Mononuclear cell (primary cell): ENCODE measurements around the gene SLC6A4. TPM values are rescaled to one million over a fixed set of nuclear protein-coding genes. Genes with fewer than 3 reads are reported as not detected.
"Not testable (repeated sequence)": the region's sequence is repeated elsewhere in the genome, so short reads cannot be mapped to it uniquely, and the experiment has no call there.

Experiments
- H3K27me3 ChIP-seq: 2 replicates; pipeline ENCODE4 v1.6.0; 2011; ENCODE audit warnings: low read length, control low read depth; ENCODE audit not compliant: insufficient read depth
- H3K4me1 ChIP-seq: 2 replicates; pipeline ENCODE4 v1.5.1; 2011; ENCODE audit warnings: mild to moderate bottlenecking, low read length, control low read depth; ENCODE audit not compliant: insufficient read depth
- H3K4me3 ChIP-seq: 2 replicates; pipeline ENCODE4 v1.5.1; 2011; ENCODE audit warnings: mild to moderate bottlenecking, low read length, moderate library complexity
- H3K9me3 ChIP-seq: 2 replicates; pipeline ENCODE4 v1.5.1; 2011; ENCODE audit warnings: low read depth, mild to moderate bottlenecking, control low read depth, low read length
- total RNA-seq: library from RNA; depleted of rRNA; stranded (reverse); fragments of >200 nt; gene quantifications from one replicate; pipeline ENCODE4 v1.2.3, GENCODE V29; 2012

The SLC6A4 gene
- total RNA-seq, 1 donor, result 1.4 TPM

DNA sequence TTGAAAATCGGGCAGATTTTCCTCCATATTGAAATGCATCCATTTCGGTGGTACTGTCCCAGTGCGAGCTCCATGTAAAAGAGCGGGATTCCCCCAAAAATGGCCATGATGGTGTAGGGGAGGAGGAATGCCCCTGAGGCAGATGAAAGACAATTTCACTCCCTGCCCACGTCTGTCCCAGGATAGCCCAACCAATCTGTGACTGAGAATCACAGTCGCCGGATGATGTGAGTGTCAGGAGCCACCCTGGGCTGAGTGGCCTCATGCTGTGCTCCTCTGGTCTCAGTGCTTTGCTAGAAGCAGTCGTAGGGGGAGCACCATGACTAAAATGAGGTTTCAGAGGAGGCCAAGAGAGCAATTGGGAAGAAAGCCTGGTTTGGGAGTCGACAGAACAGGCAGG, 16.7 kb downstream of the SLC6A4 start:
- no peaks in the 10 kb centered on the region for H3K4me1 ChIP-seq
- no peaks in the 10 kb centered on the region for H3K9me3 ChIP-seq
- no peak overlapping the region for H3K4me3 ChIP-seq
- no peaks in the 10 kb centered on the region for H3K27me3 ChIP-seq

DNA sequence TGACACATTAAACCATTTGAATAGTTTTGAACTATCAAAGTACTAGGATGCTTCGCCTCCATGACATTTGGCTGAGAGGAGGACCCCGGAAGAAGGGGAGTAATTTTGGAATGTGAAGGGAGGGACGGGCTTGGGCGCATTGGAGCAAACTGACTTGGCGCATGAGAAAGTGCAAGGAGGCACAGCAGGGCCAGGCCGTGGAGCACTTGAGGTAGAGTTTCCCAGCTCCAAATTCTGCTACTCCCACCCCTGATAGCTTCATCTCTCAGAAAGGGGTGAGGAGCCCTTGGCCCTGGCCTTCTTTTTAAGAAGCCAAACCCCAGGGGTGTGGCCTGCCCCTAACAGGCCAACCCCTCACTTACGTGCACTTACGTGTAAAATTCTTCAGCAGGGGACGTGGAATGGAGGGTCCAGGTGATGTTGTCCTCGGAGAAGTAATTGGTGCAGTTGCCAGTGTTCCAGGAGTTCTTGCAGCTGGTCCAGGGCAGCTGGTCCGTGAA, 17.7 kb downstream of the SLC6A4 start:
- H3K9me3 ChIP-seq, result no peaks in the 10 kb centered on the region
- H3K4me3 ChIP-seq, result no peak overlapping the region
- no peaks in the 10 kb centered on the region for H3K4me1 ChIP-seq
- no peaks in the 10 kb centered on the region for H3K27me3 ChIP-seq

GRCh38 chr17:30217054-30217453, 18.4 kb downstream of the SLC6A4 start:
- H3K4me3 ChIP-seq, result no peak overlapping the region
- no peaks in the 10 kb centered on the region for H3K9me3 ChIP-seq
- H3K4me1 ChIP-seq, result no peaks in the 10 kb centered on the region
- no peaks in the 10 kb centered on the region for H3K27me3 ChIP-seq

DNA sequence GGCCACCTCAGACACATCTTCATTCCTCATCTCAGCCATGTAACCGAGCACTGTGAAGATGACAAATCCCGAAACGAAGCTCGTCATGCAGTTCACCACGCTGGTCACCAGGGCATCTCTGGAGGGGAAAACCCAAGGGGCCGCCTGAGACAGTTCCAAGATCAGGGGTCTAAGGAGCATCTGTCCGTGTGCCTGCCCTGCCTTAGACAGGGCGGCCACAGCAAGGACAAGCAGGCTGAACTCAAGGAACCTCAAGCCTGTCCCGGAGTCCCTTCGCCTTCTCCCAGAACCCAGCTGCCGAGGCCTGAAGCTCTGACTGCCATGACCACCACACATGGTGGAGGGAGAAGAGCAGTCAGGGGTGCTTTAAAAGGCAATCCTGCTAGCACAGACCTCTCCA, 22.7 kb downstream of the SLC6A4 start:
- no peaks in the 10 kb centered on the region for H3K4me1 ChIP-seq
- H3K9me3 ChIP-seq, result no peaks in the 10 kb centered on the region
- no peaks in the 10 kb centered on the region for H3K27me3 ChIP-seq
- H3K4me3 ChIP-seq, result no peak overlapping the region

DNA sequence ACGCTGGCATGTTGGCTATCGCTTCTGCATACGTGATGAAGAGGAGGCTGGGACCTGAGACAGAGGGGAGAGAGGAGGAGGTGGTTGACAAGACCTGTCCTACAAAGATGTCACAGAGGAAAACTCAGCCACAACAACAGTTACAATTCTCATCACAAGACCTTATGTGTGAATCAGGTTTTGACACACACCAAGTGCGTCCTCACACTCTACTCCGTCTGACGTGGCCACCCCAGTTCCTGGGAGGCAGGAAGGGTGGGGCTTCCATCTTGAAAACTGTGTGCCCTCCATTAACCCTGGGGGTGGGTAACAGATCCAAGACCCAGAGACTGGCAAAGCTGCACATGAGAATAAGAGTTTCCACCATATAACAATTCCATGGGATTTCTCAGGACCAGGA, 24.1 kb downstream of the SLC6A4 start:
- H3K4me1 ChIP-seq, result no peaks in the 10 kb centered on the region
- no peaks in the 10 kb centered on the region for H3K27me3 ChIP-seq

GRCh38 chr17:30210901-30211300, 24.6 kb downstream of the SLC6A4 start:
- Histone ChIP-seq H3K9me3 (no peaks in the 10 kb centered on the region), H3K4me3 (no peak overlapping the region), H3K4me1 (no peaks in the 10 kb centered on the region), H3K27me3 (no peaks in the 10 kb centered on the region)

More for the DNA sequence above, 24.1 kb downstream of the SLC6A4 start:
- Histone ChIP-seq H3K9me3 (no peaks in the 10 kb centered on the region), H3K4me3 (no peak overlapping the region)

GRCh38 chr17:30210366-30210765, 25.1 kb downstream of the SLC6A4 start:
- Histone ChIP-seq H3K27me3 (no peaks in the 10 kb centered on the region), H3K9me3 (no peaks in the 10 kb centered on the region), H3K4me3 (no peak overlapping the region), H3K4me1 (no peaks in the 10 kb centered on the region)

GRCh38 chr17:30209930-30210329, 25.6 kb downstream of the SLC6A4 start:
- Histone ChIP-seq H3K4me3 (no peak overlapping the region), H3K4me1 (no peaks in the 10 kb centered on the region), H3K27me3 (no peaks in the 10 kb centered on the region), H3K9me3 (no peaks in the 10 kb centered on the region)

GRCh38 chr17:30208214-30208613, 27.3 kb downstream of the SLC6A4 start:
- no peaks in the 10 kb centered on the region for H3K9me3 ChIP-seq
- H3K4me3 ChIP-seq, result no peak overlapping the region

GRCh38 chr17:30207655-30208054, 27.8 kb downstream of the SLC6A4 start:
- H3K27me3 ChIP-seq, result no peaks in the 10 kb centered on the region
- H3K9me3 ChIP-seq, result no peaks in the 10 kb centered on the region
- H3K4me1 ChIP-seq, result no peaks in the 10 kb centered on the region
- no peak overlapping the region for H3K4me3 ChIP-seq

More at GRCh38 chr17:30208214-30208613, 27.3 kb downstream of the SLC6A4 start:
- Histone ChIP-seq H3K4me1 (no peaks in the 10 kb centered on the region), H3K27me3 (no peaks in the 10 kb centered on the region)

DNA sequence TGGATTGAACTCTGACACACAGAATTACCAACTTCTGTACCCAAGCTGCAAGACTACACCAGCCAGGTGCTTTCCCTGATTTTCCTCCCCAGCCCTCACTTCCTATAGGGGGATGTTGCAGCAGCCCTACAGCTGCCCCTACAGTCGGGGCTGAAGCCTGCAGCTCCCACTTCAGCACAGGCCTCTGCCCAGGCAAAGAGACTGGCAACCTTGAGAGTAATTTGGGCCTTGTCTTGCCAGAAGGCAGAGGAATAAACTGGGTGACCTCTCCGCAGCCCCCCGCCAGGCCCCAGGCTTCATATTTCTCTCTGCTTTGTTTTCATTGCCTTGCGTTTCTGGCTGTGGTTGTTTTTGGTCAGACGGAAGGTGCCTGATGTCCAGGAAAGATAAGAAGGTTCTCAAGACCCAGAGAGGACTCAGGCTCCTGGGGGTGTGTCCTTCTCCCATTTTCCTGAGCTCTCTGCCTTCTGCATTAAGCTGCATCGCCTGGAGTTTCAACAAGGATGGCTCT, 32.0 kb downstream of the SLC6A4 start:
- no peaks in the 10 kb centered on the region for H3K4me1 ChIP-seq
- no peaks in the 10 kb centered on the region for H3K9me3 ChIP-seq
- H3K4me3 ChIP-seq, result no peak overlapping the region
- H3K27me3 ChIP-seq, result no peaks in the 10 kb centered on the region

- H3K4me3 ChIP-seq, H3K9me3 ChIP-seq, H3K4me1 ChIP-seq, H3K27me3 ChIP-seq: not testable (repeated sequence)
Measured at GRCh38 chr17:30200656-30201055, 34.8 kb downstream of the SLC6A4 start.

DNA sequence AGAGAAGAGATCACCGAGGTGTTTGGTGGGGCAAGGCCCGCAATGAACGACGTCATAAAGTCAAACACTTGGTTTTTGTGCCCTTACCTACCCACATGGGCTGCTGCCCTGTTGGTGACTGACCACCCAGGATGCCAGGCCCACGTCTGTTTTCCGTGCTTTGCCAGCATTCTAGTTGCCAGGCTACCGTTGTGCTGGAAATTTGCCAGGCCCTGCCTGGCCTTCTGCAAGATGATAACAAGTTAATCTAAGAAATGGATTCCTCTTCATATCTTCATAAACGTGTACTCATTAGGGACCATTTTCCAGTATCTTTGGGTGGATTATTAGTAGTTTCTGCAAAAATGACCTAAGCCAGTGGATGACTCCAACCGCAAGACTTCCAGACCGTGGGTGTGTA, 35.4 kb downstream of the SLC6A4 start:
- no peak overlapping the region for H3K4me3 ChIP-seq
- no peaks in the 10 kb centered on the region for H3K9me3 ChIP-seq
- no peaks in the 10 kb centered on the region for H3K27me3 ChIP-seq
- no peaks in the 10 kb centered on the region for H3K4me1 ChIP-seq

GRCh38 chr17:30199600-30199999, 35.9 kb downstream of the SLC6A4 start:
- Histone ChIP-seq H3K4me1 (no peaks in the 10 kb centered on the region), H3K4me3 (no peak overlapping the region), H3K27me3 (no peaks in the 10 kb centered on the region), H3K9me3 (no peaks in the 10 kb centered on the region)

DNA sequence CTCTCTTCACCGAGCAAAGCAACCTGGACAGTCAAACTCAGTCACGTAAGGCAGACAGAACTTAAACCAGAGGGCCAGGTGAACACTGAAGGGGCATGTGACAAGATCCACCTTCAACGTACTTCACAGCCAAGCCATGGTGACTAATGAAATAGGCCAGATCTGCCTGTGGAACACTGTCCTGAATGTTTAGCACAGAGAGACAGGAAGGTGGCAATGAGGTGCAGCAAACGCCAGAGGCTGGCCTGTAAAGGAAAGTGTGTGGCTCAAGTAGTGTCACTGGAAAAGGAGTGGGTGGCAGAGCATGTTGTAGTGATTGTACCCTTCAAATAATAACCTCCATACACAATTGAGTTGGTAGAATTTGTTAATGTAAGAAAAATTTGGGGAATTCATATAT, 38.1 kb downstream of the SLC6A4 start:
- no peaks in the 10 kb centered on the region for H3K4me1 ChIP-seq
- no peaks in the 10 kb centered on the region for H3K27me3 ChIP-seq
- no peak overlapping the region for H3K4me3 ChIP-seq
- H3K9me3 ChIP-seq, result no peaks in the 10 kb centered on the region

DNA sequence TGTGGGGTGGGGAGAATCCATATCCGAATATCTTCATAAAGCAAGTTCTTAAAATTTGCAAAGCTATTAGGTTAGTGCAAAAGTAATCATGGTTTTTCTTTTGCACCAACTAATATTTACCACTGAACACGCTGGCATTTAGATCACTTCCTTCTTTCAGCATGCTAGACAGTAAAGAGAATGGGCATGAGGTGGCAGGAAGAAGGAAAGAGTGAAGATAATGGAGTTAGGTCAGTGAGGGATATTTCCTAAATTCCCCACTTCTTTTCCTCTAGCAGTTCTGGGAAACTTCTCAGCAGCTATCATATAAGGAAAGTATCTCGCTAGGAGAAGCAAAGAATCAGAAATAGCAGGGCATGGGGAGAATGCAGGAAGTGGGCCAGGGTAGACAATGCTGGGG, 39.0 kb downstream of the SLC6A4 start:
- H3K27me3 ChIP-seq, result no peaks in the 10 kb centered on the region
- no peak overlapping the region for H3K4me3 ChIP-seq
- H3K4me1 ChIP-seq, result no peaks in the 10 kb centered on the region
- no peaks in the 10 kb centered on the region for H3K9me3 ChIP-seq
